GM10266 (cell line): ENCODE results near the gene MAN1A2.

ENCODE experiments used
- DNase-seq: peaks from one replicate; pipeline ENCODE4 v3.0.0; 2012; ENCODE audit errors: extremely low spot score
- TF ChIP-seq, protein P1 (sequence below): IDR thresholded peaks from 2 replicates; pipeline ENCODE4 v1.5.1; 2012; ENCODE audit warnings: mild to moderate bottlenecking, low read depth; ENCODE audit not compliant: control insufficient read depth, insufficient read depth; ENCODE audit errors: missing control alignments

Gene MAN1A2

GRCh38 chr1:117559139-117559538, 191.9 kb downstream of the MAN1A2 start:
- TF ChIP-seq, protein P1, sequence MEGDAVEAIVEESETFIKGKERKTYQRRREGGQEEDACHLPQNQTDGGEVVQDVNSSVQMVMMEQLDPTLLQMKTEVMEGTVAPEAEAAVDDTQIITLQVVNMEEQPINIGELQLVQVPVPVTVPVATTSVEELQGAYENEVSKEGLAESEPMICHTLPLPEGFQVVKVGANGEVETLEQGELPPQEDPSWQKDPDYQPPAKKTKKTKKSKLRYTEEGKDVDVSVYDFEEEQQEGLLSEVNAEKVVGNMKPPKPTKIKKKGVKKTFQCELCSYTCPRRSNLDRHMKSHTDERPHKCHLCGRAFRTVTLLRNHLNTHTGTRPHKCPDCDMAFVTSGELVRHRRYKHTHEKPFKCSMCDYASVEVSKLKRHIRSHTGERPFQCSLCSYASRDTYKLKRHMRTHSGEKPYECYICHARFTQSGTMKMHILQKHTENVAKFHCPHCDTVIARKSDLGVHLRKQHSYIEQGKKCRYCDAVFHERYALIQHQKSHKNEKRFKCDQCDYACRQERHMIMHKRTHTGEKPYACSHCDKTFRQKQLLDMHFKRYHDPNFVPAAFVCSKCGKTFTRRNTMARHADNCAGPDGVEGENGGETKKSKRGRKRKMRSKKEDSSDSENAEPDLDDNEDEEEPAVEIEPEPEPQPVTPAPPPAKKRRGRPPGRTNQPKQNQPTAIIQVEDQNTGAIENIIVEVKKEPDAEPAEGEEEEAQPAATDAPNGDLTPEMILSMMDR = no peak
- no peak for DNase-seq

DNA sequence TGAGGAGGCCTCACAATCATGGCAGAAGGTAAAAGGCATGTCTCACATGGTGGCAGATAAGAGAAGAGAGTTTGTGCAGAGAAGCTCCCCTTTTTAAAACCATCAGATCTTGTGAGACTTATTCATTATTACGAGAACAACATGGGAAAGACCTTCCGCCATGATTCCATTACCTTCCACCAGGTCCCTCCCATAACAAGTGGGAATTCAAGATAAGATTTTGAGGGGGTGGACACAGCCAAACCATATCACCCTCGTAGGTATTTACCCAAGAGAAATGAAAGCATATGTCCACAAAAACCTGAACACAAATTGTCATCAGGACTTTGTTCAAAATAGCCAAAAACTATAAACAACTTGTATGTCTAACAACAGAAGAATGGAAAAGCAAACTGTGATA, 192.7 kb downstream of the MAN1A2 start:
- TF ChIP-seq, protein P1 = no peak
- DNase-seq = no peak

DNA sequence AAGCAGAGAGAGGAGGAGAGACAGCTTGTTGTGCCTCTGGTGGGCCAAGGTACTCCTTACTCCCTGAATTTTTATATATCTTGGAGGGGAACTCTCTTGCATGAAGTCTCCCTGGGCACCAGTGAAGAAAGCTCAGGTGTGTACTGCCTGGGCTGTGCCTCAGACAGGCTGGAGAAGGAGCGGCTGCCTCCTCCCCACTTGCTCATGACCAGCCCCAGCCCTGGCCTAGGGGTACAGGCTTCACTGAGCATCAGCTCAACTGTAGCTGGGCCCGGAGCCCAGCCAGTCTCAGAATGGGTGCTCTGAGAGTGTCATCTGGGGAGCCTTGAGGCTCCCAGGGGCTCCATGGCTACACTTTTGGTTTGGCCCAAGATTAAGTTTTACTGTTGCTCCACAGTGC, 193.8 kb downstream of the MAN1A2 start:
- TF ChIP-seq, protein P1 = no peak
- DNase-seq = no peak

- TF ChIP-seq, protein P1 = no peak
- DNase-seq = no peak
Observed at GRCh38 chr1:117561551-117561950, 194.3 kb downstream of the MAN1A2 start.

GRCh38 chr1:117562581-117563491, 195.6 kb downstream of the MAN1A2 start:
- no peak for DNase-seq
- TF ChIP-seq, protein P1 = no peak

GRCh38 chr1:117563492-117563875, 196.2 kb downstream of the MAN1A2 start:
- TF ChIP-seq, protein P1 = no peak
- DNase-seq = no peak

DNA sequence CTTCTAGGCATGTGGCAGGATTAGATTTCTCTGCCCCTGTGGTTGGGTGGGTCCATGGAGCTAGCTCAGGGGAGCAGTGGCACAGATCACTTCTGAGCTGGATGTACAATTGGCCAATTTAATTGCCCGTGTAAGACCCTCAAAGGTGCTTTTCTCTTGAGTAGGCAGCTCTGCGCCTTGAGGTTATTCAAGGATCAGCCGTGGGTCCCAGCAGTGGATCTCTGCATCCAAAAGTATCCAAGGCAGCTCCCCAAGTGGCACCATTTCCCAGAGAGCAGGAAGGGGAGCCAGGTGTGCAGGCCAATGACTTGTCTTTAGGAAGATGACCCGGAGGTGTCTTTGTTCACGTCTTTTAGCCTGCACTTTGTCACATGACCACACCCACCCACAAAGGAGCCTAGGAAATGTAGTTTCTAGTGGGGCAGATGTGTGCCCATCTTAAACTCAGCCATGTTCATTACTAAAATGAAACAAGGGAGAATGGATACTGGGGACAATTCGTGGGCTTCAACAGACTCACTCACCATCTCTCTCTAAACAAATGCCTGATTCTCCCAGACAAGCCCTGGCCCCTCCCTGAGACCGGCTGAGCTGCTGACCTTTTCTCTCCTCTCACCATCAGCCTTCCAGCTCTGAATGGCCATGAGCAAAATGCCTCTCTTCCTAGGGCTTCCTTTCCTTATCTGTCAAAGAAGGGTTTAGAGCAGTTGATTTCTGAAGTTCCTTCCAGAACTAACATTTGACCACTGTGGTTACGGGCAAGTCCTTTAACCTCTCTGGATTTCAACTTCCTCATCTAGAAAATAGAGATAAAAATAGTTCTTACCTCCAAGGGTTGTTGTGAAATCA, 197.2 kb downstream of the MAN1A2 start:
- TF ChIP-seq, protein P1 = no peak
- no peak for DNase-seq
